GM19043 (cell line): Measurements from ENCODE around the gene ULK3.

Experiments
- ATAC-seq: cut with Tn5 transposase; IDR thresholded peaks from one replicate; pipeline ENCODE4 v1.9.1; 2021; ENCODE audit warnings: low read depth; ENCODE audit not compliant: unreplicated experiment

Gene ULK3

DNA sequence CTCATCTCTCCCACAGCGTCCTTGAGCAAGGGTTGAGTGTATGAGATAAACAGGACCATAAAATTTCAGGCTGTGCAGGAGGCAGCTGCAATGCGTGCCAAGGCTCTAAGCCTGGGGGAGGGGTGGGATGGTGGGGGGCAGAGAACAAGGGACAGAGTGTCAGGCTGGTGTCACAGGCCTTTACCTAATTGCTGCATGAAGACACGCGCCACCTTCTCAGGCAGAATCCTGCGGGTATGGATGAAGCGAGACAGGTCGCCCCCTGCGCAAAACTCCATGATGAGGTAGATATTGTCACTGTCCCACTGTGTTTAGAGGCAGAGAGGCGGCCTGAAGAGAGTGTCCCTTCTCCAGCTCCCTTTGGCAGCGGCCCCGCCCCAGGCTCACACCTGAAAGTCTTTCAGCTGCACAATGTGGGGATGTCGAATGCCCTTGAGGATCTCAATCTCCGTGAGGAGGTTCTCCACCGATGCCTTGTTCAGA, 1.0 kb downstream of the ULK3 start:
- ATAC-seq: no peak

GRCh38 chr15:74840851-74841775, 1.8 kb downstream of the ULK3 start:
- no peak for ATAC-seq

DNA sequence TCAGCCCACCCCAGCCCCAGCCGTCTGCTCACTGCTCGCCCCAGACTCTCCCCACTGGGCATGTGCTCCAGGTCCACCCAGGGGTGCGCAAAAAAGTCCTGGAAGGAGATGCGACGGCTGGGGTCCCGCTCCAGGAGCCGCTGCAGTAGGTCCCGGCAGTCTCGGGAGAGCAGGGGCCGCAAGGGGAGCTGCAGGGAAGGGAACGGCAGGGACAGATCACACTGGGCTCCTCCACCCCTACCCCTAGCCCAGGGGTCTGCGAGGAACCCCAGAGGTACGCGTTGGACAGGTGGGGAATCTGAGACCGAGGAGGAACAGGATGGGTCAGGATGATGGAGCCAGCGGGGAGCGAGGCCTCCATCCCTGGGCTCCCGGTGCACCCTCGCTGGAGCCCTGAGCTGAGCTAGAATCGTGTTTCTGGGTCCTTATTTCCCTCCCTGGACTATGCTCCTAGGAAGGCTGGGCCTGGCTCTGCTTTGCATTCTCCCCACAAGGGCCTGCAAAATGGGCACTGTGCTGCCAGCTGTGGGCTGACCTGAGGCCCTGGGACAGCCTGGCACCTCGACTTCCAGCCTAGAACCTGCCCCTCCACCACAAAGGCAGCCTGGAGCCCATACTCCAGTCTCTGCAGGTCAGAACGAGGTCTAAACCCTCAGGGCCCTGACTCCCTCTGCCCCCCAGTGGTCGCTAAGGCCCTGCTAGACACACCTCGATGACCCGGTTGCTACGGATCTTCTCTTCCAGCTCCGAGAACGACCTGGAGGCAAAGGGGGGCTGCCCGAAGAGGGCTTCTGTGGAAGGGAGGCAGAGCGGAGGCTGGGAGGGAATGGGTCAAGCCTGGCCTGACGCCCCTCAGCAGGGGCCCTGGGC, 3.2 kb downstream of the ULK3 start:
- ATAC-seq: no peak

DNA sequence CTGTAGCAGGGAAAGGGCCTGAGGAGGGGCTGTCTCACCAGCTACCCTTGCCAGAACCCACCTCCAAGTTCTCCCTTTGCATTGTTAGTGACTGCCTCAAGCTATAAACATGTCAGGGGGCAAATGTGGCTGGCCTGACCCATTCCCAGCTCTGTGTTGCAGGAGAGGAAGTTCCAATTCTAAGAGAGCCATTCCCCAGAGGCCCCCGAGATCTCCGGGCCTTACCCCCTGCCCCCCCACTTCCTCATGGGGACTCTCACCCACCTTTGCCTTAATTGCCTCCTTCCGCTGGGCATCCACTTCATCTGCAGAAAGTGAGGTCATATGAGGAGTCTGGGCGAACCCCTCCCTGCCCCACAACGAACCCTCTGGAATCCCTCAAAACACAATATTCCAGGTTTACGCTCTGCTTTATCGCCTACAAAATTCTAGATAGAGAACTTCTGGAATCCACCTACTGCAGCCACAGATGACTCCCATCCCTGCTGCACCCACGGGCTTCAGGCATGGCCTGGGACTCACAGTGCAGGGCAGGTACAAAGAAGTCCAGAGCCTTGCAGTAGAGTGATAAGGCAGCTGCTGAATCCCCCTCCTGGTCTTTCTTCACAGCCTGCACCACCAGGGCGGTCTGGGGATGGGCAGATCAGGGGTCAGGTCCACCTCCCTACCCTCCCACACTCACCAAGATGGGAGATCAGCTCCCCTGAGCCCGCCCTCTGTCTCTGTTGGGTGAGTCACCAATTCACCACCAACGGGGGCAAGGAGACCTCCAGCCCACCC, 4.0 kb downstream of the ULK3 start:
- ATAC-seq: no peak

DNA sequence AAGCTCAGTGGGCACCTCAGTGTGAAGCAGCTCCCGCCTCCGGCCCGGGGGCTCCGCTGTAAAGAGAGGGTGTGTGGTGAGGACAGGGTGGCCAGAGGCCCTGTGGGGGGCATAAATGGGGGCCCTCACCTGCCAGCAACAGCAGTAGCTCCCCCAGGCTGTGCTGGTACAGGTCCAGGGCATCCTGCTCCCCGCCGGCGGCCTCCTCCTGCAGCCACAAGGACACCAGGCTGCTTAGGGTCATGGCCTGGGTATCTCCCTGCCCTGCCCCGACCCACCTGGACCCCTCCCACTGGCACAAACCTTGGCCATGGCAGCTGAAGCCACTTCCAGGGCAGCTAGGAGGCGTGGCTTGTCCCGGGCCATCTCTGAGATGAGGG, 4.8 kb downstream of the ULK3 start:
- no peak for ATAC-seq

DNA sequence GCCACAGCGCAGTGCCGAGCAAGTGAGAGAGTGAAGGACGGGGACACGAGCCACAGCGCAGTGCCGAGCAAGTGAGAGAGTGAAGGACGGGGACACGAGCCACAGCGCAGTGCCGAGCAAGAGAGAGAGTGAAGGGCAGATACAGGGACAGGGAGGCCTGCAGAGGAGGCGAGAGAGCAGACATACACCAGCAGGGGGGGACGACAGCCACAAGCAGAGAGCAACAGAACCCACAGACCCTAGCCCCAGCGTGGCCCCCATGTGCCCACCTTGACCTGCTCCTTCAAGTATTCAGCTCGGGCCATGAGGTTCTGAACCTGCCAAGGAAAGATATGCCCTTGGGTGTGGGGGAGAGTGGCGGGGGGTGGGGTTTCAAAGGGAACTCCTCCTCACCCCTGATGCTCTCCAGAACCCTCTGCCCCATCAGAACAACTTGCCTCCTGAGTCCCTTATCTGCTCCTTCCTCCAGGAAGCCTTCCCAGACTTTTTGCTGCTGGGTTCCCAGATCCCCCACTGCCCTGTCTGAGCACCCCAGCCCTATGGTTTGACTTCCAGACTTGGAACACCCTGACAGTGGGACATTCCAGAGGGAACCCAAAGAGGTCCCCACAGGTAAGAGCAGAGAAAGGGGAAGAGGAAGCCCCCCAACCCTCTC, 5.3 kb downstream of the ULK3 start:
- no peak for ATAC-seq

DNA sequence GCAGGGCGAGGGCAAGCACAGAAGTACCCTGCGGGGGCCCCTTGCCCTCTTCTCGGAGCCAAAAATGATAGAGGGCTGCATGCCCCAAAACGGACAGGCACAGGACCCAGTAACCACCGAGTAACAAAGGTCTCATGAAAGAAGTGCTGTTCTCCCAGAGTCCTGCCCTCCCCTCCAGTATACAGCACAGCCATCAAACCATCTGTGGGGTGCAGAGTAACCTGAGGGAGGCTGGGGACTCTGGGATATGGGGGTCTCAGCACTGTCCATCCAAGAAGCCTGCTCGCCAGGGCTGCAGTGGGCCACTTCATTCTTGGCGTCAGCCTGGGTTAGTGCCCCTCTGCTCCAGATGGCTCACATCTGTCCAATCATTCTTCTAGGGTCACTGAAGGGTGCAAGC, 6.1 kb downstream of the ULK3 start:
- no peak for ATAC-seq

DNA sequence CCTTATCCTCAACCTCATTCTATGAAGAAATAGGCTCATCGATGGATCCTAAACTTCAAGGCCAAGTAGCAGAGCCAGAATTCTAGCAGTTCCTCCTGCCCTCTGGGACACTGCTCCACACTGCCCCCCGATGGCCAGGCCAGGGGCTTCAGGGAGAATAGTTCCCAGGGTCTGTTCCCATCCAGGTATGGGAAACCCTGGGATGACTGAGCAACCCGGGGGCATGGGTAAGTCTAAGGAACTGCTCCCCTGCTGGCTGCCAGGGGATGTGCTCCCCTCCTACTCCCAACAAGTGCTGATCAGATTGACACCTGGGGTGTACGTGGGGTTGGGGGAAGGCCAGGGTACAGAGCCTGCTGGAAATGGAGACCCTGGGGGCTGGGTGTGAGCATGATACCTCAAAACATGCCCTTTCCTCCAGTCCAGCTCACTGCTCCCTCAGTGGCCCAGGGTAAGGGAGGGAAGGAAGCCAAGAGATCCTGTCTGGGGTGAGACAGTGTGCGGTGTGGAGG, 7.6 kb downstream of the ULK3 start:
- ATAC-seq: no peak

DNA sequence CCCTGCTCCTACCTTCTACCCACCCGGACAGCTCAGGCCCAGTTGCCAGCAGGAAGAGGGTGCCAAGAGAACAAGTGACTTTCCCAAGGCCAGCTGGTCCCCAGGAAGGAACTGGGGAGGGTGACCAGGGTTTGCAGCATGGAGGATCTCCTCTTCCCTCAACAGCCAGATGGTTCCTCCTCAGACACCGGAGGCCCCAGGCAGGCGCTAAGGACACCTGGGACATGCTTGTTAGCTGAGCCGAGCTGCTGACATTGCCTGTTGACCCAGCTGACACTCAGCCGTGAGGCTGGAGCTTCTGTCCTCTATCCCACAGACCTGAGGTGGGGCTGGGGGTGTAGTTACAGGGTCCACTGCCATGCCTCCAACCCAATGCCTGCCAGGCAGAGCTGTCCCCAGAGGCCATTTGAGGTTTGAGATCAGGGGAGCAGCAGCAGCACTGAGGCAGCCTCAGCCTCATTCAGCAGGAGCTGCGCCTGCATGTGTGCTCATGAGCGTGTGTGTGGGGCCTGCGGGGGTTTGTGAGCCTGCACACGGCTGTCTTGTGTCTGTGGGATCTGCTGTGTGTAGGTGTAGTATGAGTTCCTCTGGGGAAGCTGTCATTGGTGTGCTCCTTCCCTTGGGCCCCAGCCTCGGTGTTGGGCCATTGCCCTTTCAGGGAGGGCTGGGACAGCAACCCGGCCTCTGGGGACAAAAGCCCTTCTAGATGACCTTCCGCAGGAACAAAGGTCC, 9.4 kb downstream of the ULK3 start:
- no peak for ATAC-seq

DNA sequence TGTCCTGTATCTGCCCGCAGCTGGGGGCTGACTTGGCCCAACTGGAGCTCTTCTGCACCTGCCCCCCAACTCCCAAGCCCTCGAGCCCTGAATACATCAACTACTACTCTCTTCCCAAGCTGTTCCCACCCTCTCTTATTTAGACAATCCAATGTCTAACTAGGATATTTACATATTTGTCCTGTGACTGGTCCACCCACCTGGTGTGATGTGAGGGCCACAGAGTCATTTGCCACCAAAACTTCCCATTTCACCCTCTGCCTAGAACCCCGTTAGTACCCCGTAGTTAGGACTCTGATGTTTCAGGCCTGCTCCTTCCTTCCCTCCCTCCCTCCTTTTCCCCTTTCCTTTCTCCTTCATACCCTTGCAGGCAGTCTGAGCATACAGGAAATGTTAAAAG, 10.1 kb downstream of the ULK3 start:
- ATAC-seq: no peak

DNA sequence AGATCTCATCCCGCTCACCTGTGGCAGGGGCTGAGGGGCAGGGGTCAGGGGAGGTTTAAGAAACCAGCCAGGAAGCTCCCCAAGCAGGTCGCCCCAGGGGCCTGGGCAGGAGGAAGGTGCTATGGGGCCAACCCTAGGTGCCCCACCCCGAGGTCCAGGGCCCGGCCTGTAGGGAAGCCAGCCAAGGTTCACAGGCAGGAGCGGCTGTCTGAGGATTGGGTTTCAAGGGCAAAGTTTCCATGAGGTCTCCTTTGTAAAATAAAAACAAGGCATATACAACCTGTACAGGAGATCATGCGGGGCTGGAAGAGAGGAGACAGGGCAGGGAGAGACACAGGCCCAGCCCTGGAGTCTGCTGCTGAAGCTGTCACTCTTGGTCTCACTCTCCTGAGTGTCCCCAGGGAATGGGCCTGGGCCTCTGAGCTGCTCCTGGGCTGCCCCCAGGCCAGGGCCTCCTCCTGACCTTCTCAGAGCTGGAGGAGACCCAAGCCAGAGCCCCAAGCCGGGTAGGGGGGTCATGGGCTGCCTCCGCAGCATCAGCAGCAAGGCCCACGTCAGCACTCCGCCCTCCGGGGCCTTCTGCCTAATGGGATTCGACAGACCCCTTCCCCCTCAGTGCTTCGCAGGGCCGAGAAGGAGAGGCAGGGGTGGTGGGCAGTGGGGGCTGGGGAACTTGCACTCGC, 11.0 kb downstream of the ULK3 start:
- ATAC-seq: no peak

- ATAC-seq: no peak
Measured at GRCh38 chr15:74830868-74831267, 12.1 kb downstream of the ULK3 start.

- ATAC-seq: no peak
Measured at GRCh38 chr15:74829991-74830390, 13.0 kb downstream of the ULK3 start.

DNA sequence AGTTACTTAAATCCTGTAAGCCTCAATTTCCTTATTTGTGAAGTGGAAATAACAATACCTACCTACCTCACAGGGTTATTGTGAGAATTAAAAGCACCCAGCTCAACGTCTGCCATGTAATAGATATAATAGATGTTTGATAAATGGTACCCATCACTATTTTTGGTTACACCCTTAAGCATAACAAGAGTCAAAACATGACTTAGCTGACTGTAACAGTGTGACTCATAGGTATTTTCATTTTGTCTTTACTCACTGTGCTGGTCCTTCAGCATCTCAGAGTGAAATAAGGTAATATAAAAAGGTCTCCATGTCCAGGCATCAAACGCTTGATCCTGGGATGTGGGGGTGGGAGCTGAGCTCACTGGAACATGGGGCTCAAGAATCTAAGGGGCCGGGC, 13.5 kb downstream of the ULK3 start:
- no peak for ATAC-seq

GRCh38 chr15:74828835-74829234, 14.1 kb downstream of the ULK3 start:
- ATAC-seq: no peak

GRCh38 chr15:74827614-74828013, 15.3 kb downstream of the ULK3 start:
- ATAC-seq: no peak

- no peak for ATAC-seq
Measured at GRCh38 chr15:74826921-74827320, 16.0 kb downstream of the ULK3 start.

DNA sequence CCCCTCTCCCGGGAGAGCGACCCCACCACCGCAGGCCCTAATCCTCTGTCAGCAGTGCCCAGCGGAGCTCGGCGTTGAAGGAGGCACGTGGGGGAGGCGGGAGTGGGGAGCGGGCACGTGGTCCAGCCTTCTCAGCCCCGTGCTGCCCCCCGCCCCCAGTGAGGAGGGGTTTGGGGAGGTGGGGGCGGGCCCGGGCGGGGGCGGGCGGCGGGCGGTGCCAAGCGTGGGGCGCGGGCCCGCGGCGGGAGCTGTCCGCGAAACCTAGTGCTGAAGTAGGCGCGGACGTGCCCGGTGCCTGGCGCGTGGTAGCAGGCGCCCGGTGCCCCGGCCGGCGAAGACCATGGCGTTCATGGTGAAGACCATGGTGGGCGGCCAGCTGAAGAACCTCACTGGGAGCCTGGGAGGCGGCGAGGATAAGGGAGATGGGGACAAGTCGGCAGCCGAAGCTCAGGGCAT, 16.6 kb downstream of the ULK3 start, which contains the start of gene CPLX3:
Gene CPLX3 (plus strand): TSS at position 264 of the 456 bp plus-strand sequence. CDS start 77 bp downstream, at position 341.
- ATAC-seq: no peak

- no peak for ATAC-seq
Measured at GRCh38 chr15:74825866-74826265, 17.1 kb downstream of the ULK3 start.
